T-helper 2 cell treated with Interferon-gamma antibody and Interleukin-4, amounts not matched to agents 5 μg/mL and 100 μg/mL, for 36 hours (primary cell): ENCODE results near the gene HK1.

Source experiments
- DNase-seq: peaks from one replicate; pipeline ENCODE4 v3.0.0; 2021; ENCODE audit warnings: low spot score
- H3K27ac Mint-ChIP-seq: one replicate; pipeline ENCODE4 v1.8.0; 2021; ENCODE audit warnings: mild to moderate bottlenecking, mixed read lengths
- H3K27me3 Mint-ChIP-seq: one replicate; pipeline ENCODE4 v1.8.0; 2021; ENCODE audit warnings: low read depth, mixed read lengths
- H3K36me3 Mint-ChIP-seq: one replicate; pipeline ENCODE4 v1.8.0; 2021; ENCODE audit warnings: low read depth, mixed read lengths
- H3K4me1 Mint-ChIP-seq: one replicate; pipeline ENCODE4 v1.8.0; 2021; ENCODE audit warnings: low read depth, mixed read lengths
- H3K4me3 Mint-ChIP-seq: one replicate; pipeline ENCODE4 v1.8.0; 2022; ENCODE audit warnings: mild to moderate bottlenecking, moderate library complexity, mixed read lengths
- H3K9me3 Mint-ChIP-seq: one replicate; pipeline ENCODE4 v1.8.0; 2021; ENCODE audit warnings: mixed read lengths

The HK1 gene

GRCh38 chr10:69412232-69412790 lies 134.0 kb downstream of the HK1 start:
- Mint-ChIP-seq H3K4me3 (no peak overlapping the region), H3K9me3 (no peaks in the 10 kb centered on the region), H3K36me3 (no peaks in the 10 kb centered on the region), H3K4me1 (peaks cover 19% of the 10 kb centered on the region), H3K27me3 (no peaks in the 10 kb centered on the region), H3K27ac (no peak overlapping the region)
- DNase-seq: no peak

DNA sequence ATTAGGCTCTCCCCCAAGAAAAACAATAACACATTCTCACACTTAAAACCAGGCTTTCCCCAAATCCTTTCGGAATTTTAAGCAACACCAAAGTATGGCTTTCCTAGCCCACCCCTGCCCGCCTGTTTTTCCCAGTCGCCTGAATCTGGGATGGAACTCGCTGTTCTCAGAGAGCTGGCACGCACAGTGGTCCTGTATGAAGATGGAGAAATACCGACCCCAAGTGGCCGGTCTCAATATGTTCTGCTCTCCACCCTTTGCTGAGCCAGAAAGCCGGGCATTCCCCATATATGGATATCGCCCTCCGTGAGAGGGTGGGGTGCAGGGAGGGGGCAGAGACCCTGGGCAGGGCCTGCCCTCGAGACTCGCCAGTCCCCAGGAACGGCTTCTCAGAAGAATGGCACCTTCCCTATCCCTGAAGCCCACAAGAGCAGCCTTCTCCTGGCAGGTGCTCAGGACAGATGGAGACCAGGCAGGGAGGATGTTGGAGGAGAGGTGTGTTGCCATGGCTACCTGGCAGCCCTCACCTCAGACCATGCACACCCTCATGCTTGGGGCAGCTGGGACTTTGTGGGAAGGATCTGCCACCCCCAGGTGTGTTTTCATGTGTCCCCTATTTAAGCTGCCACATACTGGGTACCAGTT lies 135.0 kb downstream of the HK1 start:
- Mint-ChIP-seq H3K4me1 (peaks cover 13% of the 10 kb centered on the region), H3K9me3 (no peaks in the 10 kb centered on the region), H3K27ac (no peak overlapping the region), H3K4me3 (no peak overlapping the region), H3K36me3 (no peaks in the 10 kb centered on the region), H3K27me3 (no peaks in the 10 kb centered on the region)
- no peak for DNase-seq

GRCh38 chr10:69414036-69415018 lies 136.0 kb downstream of the HK1 start:
- no peak for DNase-seq
- no peaks in the 10 kb centered on the region for H3K9me3 Mint-ChIP-seq
- peaks cover 9% of the 10 kb centered on the region for H3K4me1 Mint-ChIP-seq
- H3K27ac Mint-ChIP-seq: no peak overlapping the region
- H3K36me3 Mint-ChIP-seq: no peaks in the 10 kb centered on the region
- no peaks in the 10 kb centered on the region for H3K27me3 Mint-ChIP-seq
- H3K4me3 Mint-ChIP-seq: no peak overlapping the region

- no peak for DNase-seq
- H3K27me3 Mint-ChIP-seq: no peaks in the 10 kb centered on the region
- no peaks in the 10 kb centered on the region for H3K9me3 Mint-ChIP-seq
- H3K4me3 Mint-ChIP-seq: no peak overlapping the region
- no peak overlapping the region for H3K27ac Mint-ChIP-seq
- peaks cover 5% of the 10 kb centered on the region for H3K4me1 Mint-ChIP-seq
- no peaks in the 10 kb centered on the region for H3K36me3 Mint-ChIP-seq
Observed at GRCh38 chr10:69415049-69415448, 136.8 kb downstream of the HK1 start.

DNA sequence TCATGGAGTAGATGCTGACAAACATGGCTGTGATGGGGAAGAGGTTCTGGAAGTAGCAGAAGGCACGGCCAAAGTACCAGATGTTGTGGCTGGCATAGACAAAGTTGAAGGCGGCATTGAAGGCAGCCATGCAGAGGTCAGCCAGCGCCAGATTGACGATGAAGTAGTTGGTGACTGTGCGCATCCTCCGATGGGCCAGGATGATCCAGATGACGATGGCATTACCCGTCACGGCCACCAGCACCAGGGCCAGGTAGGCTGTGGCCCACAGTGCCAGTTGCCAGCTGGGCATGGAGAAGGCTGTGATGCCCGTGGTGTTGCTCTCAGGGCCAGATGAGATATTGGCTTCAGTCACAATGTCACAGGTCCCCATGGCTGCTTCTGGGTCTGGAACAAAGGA lies 137.7 kb downstream of the HK1 start:
- Mint-ChIP-seq H3K36me3 (no peaks in the 10 kb centered on the region), H3K4me1 (peaks cover 2% of the 10 kb centered on the region), H3K27me3 (no peaks in the 10 kb centered on the region), H3K27ac (no peak overlapping the region), H3K4me3 (no peak overlapping the region), H3K9me3 (no peaks in the 10 kb centered on the region)
- DNase-seq: no peak

- Mint-ChIP-seq H3K4me1 (peaks cover 2% of the 10 kb centered on the region), H3K27me3 (no peaks in the 10 kb centered on the region), H3K27ac (no peak within 1 kb of the TSS), H3K4me3 (no peak within 1 kb of the TSS), H3K9me3 (no peaks in the 10 kb centered on the region), H3K36me3 (no peaks in the 10 kb centered on the region)
- DNase-seq: no peak
Observed at GRCh38 chr10:69416695-69417094, 138.4 kb downstream of the HK1 start, which contains the start of gene TACR2. TSS of gene TACR2 (minus strand) at chr10:69416918. CDS start at chr10:69416323, 595 bp downstream.

GRCh38 chr10:69417542-69417941 lies 139.2 kb downstream of the HK1 start:
- H3K36me3 Mint-ChIP-seq: no peaks in the 10 kb centered on the region
- no peak overlapping the region for H3K4me3 Mint-ChIP-seq
- H3K27ac Mint-ChIP-seq: no peak overlapping the region
- peaks cover 2% of the 10 kb centered on the region for H3K4me1 Mint-ChIP-seq
- H3K9me3 Mint-ChIP-seq: no peaks in the 10 kb centered on the region
- no peaks in the 10 kb centered on the region for H3K27me3 Mint-ChIP-seq
- DNase-seq: no peak

DNA sequence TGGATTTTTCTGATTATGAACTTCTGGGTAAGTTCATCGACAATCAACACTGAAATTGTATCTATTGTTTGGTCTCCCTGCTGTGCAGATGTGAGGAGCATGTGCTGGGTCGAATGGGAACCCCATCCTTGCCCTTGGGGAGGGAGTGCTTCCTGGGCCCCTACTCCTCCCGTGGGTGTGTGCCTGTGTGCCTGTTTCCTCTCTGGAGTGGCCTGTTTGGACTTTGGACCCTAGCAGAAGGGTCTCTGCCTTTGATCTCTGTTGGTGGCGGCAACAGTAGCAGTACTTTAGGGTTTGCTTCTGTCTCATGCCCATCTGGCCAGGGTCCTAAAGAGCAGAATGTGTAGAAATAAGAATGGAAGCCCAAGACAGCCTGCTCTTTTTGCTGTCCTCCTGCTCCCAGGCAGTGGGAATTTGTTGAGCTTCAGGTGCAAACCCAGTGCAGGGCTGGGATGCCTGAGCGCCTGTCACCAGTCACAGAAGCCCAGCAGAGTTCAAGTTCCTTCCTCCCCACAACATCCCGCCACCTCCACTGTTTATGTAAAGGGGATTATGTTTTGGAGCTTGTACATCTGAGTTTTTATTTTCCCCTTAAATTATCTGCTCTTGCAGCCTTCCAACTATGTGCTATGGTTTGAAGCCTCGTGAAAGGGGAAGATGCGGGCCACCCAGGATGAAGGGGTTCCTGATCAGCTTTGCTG lies 139.9 kb downstream of the HK1 start:
- H3K27ac Mint-ChIP-seq: no peak overlapping the region
- H3K27me3 Mint-ChIP-seq: no peaks in the 10 kb centered on the region
- no peak overlapping the region for H3K4me3 Mint-ChIP-seq
- H3K4me1 Mint-ChIP-seq: peaks cover under 1% of the 10 kb centered on the region
- no peaks in the 10 kb centered on the region for H3K36me3 Mint-ChIP-seq
- no peaks in the 10 kb centered on the region for H3K9me3 Mint-ChIP-seq
- no peak for DNase-seq

DNA sequence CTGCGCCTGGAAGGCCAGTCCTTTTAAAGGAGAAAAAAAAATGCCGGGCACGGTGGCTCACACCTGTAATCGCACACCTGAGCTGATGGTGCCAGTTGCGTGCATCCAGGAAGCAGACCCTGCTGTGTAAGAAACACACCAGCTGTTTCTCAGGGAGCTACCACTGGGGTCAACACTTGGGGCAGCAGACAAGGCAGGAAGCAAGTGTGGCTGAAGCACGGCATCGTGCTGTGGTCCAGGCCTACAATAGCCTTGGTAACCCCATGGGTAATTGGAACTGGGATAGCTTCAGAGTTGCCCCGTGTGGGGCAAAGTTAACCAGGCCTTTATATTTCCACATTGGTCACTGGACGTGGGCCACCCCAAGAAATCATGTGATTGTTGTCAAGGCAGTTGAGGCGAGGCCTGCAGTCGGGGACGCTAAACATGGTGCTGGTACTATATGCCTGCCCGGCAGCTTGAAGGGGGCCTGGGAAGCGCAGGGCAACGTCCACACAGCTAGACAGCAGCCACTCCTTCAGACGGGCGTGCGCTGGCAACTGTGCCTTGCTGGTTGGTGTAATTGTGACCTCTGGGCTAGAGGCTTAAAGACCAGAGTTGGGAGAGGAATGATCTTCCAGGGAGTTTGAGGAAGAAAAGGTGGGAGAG lies 140.9 kb downstream of the HK1 start:
- Mint-ChIP-seq H3K9me3 (no peaks in the 10 kb centered on the region), H3K36me3 (no peaks in the 10 kb centered on the region), H3K27ac (no peak overlapping the region), H3K4me3 (no peak overlapping the region), H3K4me1 (peaks cover 6% of the 10 kb centered on the region), H3K27me3 (no peaks in the 10 kb centered on the region)
- DNase-seq: no peak

- no peak for DNase-seq
- Mint-ChIP-seq H3K27ac (no peak overlapping the region), H3K36me3 (no peaks in the 10 kb centered on the region), H3K9me3 (no peaks in the 10 kb centered on the region), H3K4me3 (no peak overlapping the region), H3K4me1 (peaks cover 7% of the 10 kb centered on the region), H3K27me3 (no peaks in the 10 kb centered on the region)
Observed at GRCh38 chr10:69419744-69420126, 141.4 kb downstream of the HK1 start.

DNA sequence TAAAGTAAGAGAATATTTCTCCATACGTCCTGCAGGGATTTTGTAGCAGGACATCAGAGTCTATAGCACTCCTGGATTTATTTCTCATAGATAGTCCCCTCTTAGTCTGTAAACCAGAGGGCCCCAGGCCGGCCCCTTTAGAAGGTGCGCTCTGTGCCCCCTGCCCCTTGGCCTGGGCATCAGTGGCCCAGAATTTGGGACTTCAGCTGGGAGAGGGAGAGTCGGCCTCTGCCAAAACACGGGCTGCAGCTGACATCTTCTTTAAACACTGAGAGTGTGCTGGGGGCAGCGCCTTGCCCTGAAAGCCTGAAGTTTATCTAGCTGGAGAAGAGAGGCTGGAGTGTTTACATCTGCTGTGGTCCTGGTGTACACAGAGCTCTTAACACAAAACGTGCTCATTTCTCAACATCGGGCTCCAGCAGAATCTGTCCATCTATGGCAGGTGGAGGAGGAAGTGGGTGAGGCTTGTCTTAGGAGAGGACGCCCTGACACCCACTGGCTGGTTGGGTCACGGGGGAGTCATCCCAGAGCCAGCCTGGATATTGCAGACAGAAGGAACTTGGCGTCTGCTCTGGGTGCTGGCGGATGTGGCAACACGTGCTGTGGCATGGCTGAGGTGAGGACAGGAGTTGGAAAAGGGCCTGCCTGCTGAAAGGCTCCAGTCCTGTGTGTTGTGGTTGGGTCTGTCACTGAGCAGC lies 143.5 kb downstream of the HK1 start:
- H3K4me1 Mint-ChIP-seq: peaks cover 17% of the 10 kb centered on the region
- H3K27ac Mint-ChIP-seq: no peak overlapping the region
- no peak for DNase-seq
- no peaks in the 10 kb centered on the region for H3K36me3 Mint-ChIP-seq
- H3K9me3 Mint-ChIP-seq: no peaks in the 10 kb centered on the region
- no peaks in the 10 kb centered on the region for H3K27me3 Mint-ChIP-seq
- H3K4me3 Mint-ChIP-seq: no peak overlapping the region

- Mint-ChIP-seq H3K9me3 (no peaks in the 10 kb centered on the region), H3K4me3 (no peak overlapping the region), H3K4me1 (peaks cover 21% of the 10 kb centered on the region), H3K27me3 (no peaks in the 10 kb centered on the region), H3K27ac (no peak overlapping the region), H3K36me3 (no peaks in the 10 kb centered on the region)
- DNase-seq: no peak
Observed at GRCh38 chr10:69422676-69423075, 144.4 kb downstream of the HK1 start.

- Mint-ChIP-seq H3K4me3 (no peak overlapping the region), H3K4me1 (peaks cover 23% of the 10 kb centered on the region), H3K36me3 (no peaks in the 10 kb centered on the region), H3K27me3 (no peaks in the 10 kb centered on the region), H3K27ac (no peak overlapping the region), H3K9me3 (no peaks in the 10 kb centered on the region)
- no peak for DNase-seq
Observed at GRCh38 chr10:69425041-69425440, 146.7 kb downstream of the HK1 start.
